NCI-H446 treated with DMSO at 0.1 percent for 48 hours (cell line): ENCODE results near the gene CENPT.
"Not testable (repeated sequence)": the region's sequence is repeated elsewhere in the genome, so short reads cannot be mapped to it uniquely, and the experiment has no call there.

Source experiments
- DNase-seq: peaks from one replicate; lab custom pipeline; 2025; lab: John Stamatoyannopoulos, UW

The CENPT gene

GRCh38 chr16:67846320-67847063 lies 1.0 kb downstream of the CENPT start, which contains the start of gene NUTF2:
Gene NUTF2 (plus strand): TSS chr16:67846933. CDS start chr16:67865131, 18,198 bp downstream.
- peak; percentile 90 for DNase-seq

DNA sequence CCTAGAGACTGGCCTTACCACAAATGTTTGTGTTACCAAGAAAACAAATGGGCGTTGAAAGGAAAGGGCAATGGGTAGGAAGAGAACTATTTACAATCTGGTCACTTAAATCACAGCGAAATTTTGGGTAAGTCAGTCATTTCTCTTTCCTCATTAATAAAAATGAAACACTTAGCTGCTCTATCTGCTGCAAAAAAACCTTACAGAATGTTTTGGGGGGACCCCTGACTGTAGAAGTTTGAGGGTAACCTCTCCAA lies 1.5 kb downstream of the CENPT start:
- no peak for DNase-seq

- DNase-seq: no peak
Observed at GRCh38 chr16:67845291-67846062, 2.0 kb downstream of the CENPT start.

- no peak for DNase-seq
Observed at GRCh38 chr16:67844497-67844896, 3.0 kb downstream of the CENPT start.

- no peak for DNase-seq
Observed at GRCh38 chr16:67843343-67843765, 4.1 kb downstream of the CENPT start.

DNA sequence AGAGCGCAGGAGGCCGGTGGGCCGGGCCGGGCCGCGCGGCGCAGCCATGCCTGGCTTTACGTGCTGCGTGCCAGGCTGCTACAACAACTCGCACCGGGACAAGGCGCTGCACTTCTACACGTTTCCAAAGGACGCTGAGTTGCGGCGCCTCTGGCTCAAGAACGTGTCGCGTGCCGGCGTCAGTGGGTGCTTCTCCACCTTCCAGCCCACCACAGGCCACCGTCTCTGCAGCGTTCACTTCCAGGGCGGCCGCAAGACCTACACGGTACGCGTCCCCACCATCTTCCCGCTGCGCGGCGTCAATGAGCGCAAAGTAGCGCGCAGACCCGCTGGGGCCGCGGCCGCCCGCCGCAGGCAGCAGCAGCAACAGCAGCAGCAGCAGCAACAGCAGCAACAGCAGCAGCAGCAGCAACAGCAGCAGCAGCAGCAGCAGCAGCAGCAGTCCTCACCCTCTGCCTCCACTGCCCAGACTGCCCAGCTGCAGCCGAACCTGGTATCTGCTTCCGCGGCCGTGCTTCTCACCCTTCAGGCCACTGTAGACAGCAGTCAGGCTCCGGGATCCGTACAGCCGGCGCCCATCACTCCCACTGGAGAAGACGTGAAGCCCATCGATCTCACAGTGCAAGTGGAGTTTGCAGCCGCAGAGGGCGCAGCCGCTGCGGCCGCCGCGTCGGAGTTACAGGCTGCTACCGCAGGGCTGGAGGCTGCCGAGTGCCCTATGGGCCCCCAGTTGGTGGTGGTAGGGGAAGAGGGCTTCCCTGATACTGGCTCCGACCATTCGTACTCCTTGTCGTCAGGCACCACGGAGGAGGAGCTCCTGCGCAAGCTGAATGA lies 4.8 kb downstream of the CENPT start:
- no peak for DNase-seq

DNA sequence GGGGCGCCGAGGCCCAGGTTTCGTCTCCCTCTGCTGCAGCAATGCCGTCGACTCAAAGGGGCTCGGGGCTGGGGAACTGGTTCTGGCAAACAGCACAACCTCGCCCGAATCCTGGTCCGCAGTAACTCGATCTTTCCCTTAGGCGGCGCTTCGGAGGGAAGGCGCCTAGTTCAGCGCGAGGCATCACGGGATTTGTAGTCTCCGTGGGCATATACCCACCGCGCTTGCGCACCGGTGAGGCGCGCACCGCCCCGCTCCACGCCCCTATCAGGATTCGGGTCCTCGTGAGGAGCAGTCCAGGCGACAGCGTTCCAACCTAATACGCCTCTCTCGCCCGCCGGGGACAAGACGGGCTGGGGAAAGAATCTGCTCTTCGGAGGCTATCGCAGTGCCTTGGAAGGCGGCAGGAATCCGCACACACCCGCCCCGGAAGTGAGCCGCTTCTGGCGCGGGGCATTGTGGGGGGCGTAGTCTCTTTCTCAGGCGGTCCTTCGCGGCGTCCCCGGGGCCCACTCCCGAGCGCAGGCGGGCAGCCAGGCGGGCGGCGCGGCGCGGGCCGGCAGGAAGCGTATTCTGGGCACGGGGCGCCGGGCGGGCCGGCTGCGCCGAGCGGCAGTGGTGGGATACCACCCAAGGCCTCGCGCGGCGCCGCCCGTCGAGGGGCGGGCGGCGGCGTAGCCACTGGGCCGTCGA lies 5.5 kb downstream of the CENPT start, which contains the start of gene THAP11:
Gene THAP11, plus strand, starts transcription at position 505 of the 693 bp plus-strand sequence. CDS start 235 bp downstream, outside the sequence.
- DNase-seq: peak; percentile 71

DNA sequence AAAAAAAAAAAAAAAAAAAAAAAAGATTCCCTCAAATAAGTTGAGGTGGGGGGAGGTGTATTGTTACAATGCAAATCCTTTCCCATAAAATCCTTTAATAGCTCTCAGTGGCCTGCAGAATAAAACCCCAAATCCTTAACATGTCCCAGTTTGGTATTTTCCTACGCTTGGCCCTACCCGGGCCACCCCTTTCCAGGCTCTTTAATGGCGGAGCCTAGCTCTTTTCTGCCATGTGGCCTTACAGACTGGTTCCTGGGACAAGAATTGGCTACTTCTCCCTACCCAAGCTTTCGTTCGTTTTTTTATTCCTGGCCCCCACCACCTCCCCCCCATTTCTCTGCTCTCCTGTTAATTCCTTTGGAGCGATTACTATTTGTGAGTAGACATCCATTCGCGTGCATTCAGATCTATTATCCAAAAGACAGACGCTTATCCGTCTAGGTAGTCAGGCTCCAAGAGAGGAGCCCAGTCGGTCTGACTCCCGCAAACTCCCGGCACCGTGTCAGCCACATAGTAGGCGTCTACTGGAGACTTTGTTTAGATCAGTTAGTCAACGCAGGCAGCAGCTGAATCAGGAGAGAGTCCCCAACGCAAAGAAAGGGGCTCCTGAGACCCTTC lies 6.2 kb downstream of the CENPT start:
- no peak for DNase-seq

DNA sequence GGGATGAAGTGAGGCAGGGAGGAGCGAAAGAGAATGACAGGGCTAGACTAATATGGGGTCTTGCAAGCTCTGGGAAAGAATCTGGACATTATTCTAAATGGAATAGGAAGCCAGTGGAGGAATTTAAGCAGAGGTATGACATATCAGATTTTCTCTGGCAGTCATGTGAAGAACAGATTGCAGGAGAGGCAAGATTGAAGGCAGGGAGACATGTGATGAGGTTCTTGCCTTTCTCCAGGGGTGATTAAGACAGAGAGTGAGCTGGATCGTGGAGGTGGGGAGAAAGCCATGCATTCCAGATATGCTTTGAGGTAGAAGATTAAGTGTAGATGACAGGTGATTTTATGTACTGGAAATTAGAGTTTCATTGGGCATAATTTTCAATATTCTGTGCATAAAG lies 9.7 kb downstream of the CENPT start:
- DNase-seq: no peak

DNA sequence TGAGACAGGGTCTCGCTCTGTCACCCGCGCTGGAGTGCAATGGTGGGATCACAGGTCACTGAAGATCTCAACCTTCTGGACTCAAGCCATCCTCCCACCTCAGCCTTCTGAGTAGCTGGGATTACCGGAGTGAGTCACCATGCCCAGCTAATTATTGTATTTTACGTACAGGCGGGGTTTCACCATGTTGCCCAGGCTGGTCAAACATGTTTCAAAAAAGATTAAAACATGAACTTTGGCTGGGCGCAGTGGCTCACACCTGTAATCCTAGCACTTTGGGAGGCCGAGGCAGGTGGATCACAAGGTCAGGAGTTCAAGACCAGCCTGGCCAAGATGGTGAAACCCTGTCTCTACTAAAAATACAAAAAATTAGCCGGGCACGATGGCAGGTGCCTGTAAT lies 10.3 kb downstream of the CENPT start:
- not testable (repeated sequence) for DNase-seq

- no peak for DNase-seq
Observed at GRCh38 chr16:67834242-67834614, 13.3 kb downstream of the CENPT start.

DNA sequence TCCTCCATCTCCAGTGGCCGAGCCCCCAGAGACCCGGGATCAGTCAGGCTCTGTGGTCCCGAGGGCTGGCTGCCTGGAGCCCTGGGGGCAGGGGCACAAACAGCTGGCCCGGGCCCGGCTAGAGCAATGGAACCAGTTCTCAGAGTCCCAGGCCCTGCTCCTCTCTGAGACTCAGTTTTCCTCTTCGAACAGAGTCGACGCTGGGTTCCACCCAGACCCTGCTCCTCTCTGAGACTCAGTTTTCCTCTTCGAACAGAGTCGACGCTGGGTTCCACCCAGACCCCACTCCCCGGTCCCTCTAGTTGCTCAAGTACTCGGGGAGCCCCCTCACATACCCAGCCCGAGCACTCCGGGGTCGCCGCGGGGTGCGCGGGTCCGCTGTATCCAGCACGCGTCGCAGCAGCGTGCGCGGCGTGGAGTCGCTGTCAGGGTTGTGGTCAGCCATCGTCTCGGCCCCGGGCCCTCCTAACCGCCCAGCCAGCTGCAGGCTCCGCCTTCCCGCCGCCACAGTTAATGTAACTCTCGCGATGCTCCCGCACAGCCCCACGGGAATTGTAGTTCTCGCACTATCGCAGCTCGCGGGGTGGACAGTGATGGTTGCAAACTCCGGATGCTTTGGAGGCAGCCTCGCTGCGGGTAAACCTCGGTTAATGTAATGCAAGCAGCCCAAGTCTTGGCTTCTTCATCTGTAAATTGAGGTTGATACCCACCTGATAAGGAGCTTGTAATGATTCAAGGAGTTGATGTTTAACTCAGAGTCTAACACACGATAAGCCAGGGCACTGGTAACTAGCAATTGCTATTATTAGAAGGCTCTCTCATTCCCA lies 13.9 kb downstream of the CENPT start:
- peak; percentile 54 for DNase-seq

DNA sequence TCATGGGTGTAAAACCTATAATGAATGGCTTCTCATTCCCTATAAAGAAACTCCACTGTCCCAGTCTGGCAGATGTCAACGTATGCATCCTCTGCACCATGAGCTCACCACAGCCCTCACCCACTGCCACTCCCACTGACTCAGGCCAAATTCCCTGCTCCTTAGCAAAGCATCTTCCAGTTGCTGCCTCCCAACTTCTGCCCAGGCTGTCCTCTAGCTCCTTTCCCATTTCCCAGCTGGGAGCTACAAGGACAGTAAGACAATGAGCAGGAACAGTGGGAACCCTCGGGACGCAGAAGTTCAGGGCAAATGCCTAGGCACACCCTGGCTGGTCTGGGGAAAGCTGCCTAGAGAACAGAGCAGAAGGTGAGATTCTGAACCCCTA lies 14.5 kb downstream of the CENPT start:
- no peak for DNase-seq

DNA sequence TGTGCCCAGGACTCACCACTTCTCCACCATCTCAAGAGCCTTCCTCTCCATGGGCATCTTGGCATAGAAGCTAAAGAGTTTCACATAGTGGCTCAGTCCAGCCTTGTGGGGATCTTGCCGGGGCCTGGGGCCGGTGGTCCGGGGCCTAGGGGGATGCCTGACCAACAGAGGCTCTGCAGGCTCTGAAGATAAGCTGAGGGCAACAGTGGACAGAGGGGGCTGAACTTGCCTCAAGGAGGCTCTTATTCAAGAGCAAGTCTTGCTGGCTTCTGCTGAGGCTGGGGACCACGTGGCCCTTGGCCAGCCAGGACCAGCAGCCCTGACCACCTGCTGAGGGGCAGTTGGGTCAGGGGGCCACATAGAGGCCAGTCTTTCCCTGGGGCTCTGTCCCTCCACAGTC lies 18.8 kb downstream of the CENPT start:
- no peak for DNase-seq

DNA sequence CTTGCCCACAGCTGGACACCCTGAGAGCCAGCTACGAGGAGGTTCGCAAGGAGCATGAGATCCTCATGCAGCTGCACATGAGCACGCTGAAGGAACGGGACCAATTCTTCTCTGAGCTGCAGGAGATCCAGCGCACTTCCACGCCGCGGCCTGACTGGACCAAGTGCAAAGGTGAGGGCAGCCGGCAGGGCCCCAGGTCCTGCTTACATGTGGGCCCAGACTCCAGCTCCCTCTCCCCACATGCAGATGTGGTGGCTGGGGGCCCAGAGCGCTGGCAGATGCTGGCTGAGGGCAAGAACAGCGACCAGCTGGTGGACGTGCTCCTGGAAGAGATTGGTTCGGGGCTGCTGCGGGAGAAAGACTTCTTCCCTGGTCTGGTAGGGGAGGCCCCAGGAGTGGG lies 21.6 kb downstream of the CENPT start:
- DNase-seq: no peak

- no peak for DNase-seq
Observed at GRCh38 chr16:67825119-67825518, 22.4 kb downstream of the CENPT start.

GRCh38 chr16:67822511-67822910 lies 25.0 kb downstream of the CENPT start:
- no peak for DNase-seq

DNA sequence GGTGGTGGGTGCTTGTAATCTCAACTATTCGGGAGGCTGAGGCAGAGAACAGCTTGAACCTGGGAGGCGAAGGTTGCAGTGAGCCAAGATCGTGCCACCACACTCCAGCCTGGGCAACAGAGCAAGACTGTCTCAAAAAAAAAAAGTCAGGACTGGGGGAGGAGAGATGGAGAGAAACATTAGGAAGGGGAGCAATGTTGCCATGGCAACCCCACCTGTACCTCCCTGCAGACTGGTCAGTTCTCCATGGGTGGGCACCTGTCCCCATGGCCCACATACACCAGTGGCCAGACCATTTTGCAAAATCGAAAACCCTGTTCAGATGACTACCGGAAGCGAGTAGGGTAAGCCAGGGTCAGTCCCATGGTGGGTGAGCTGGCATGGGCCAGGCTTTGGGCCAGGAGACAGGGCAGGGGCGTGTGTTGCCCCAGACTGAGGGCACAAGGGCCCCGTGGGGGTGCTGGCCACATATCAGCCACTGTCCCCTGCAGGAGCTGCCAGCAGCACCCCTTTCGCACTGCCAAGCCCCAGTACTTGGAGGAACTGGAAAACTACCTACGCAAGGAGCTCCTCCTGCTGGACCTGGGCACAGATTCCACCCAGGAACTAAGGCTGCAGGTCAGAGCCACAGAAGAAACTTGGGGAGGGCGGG lies 26.8 kb downstream of the CENPT start:
- no peak for DNase-seq

DNA sequence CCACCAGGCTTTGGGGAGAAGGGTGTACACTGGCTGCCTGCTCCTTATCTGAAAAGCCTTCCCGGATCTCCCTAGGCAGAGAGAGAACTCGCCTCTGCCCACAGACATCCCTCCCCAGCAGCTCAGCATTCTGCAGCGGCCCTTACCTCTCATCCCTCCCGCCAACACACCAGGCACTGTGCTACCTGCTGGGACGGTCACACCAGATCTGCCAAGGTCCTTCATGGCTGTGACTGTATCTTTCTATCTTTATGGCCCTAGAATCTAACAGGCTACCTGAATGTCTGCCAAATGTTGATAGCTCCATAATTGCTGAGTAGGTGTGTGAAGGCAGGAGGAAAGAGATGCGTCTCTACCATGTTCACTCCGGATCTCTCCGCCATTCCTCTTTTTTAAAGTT lies 32.9 kb downstream of the CENPT start:
- no peak for DNase-seq

DNA sequence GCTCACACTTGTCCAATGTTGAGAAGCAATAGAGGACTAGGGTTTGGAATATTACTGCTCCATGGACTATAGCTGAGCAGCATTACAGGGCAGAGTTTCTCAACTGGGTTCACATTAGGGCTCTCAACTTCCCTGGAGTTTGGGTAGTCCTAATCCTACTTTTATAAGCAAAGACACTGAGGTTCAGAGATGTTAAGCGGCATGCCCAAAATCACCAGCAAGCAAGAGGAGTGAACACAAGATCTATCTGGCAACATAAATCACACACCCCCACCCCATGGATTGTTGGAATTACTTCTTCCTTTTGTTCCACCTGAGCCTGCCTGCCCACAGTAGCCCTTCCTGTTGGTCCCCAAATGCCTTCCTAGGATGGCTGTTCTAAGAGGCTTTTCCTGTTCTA lies 35.6 kb downstream of the CENPT start:
- no peak for DNase-seq
